Panc1 (cell line): ENCODE results near the gene KRTAP5-6.

Experiments
- CTCF ChIP-seq: fragments of 450-650 bp; IDR thresholded peaks from 2 replicates; pipeline ENCODE4 v1.5.1; 2017; ENCODE audit warnings: mild to moderate bottlenecking
- POLR2AphosphoS5 ChIP-seq: IDR thresholded peaks from 2 replicates; pipeline ENCODE4 v1.6.1; 2012; ENCODE audit warnings: mild to moderate bottlenecking, low read depth, low read length, moderate library complexity
- REST ChIP-seq, 2 experiments: IDR thresholded peaks; 2 replicates each; pipeline ENCODE4 v1.6.1; 2011 to 2012; ENCODE audit warnings: low read depth in 2 of 2, control low read depth in 1 of 2, low read length in 1 of 2, mild to moderate bottlenecking in 1 of 2, moderate library complexity in 1 of 2; ENCODE audit not compliant: insufficient read depth in 1 of 2
- TCF7L2 ChIP-seq: IDR thresholded peaks from 2 replicates; pipeline ENCODE4 v1.6.1; 2011; ENCODE audit warnings: mild to moderate bottlenecking, low read depth, low read length, inconsistent platforms

GRCh38 chr11:1744137-1744886 is 47.3 kb downstream of the KRTAP5-6 start:
- TF ChIP-seq CTCF (no peak), TCF7L2 (no peak), POLR2AphosphoS5 (no peak), REST (IDR thresholded peaks at IDR 0.05; ENCODE audit: insufficient read depth in 1 of 2, low read depth in 2 of 2, low read length in 1 of 2) (no peak)
